22Rv1 (cell line): Measurements from ENCODE around the gene NNMT.

Experiments
- H3K27ac ChIP-seq: fragments of 450-650 bp; 2 replicates; pipeline ENCODE4 v1.5.1; 2017
- ZFX ChIP-seq: fragments of 450-650 bp; IDR thresholded peaks from 2 replicates; pipeline ENCODE4 v1.6.1; 2017; ENCODE audit warnings: antibody characterized with exemption, borderline replicate concordance
- TF ChIP-seq, protein P1 (sequence below): fragments of 450-650 bp; IDR thresholded peaks from 2 replicates; pipeline ENCODE4 v1.5.1; 2017; ENCODE audit warnings: mild to moderate bottlenecking

The NNMT gene

DNA sequence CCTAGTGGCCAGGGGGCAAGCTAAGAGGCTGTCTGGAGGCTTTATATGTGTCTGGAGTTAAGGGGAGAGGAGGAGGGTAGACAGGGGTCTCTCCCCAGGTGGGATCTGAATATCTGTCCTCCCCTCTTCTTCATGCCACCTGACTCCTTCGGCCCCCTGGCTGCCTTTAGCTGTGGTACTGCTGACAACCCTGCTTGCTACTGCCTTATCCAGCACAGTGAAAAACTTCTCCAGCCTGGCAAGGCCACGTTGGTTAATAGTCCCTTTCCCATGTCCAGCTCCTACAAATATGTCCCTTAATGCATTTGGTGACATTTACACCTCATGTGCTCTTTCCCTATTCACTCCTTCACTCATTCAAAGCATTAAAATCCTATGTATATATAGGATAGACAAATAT, 42.4 kb upstream of the NNMT start:
- TF ChIP-seq, protein P1, sequence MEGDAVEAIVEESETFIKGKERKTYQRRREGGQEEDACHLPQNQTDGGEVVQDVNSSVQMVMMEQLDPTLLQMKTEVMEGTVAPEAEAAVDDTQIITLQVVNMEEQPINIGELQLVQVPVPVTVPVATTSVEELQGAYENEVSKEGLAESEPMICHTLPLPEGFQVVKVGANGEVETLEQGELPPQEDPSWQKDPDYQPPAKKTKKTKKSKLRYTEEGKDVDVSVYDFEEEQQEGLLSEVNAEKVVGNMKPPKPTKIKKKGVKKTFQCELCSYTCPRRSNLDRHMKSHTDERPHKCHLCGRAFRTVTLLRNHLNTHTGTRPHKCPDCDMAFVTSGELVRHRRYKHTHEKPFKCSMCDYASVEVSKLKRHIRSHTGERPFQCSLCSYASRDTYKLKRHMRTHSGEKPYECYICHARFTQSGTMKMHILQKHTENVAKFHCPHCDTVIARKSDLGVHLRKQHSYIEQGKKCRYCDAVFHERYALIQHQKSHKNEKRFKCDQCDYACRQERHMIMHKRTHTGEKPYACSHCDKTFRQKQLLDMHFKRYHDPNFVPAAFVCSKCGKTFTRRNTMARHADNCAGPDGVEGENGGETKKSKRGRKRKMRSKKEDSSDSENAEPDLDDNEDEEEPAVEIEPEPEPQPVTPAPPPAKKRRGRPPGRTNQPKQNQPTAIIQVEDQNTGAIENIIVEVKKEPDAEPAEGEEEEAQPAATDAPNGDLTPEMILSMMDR: no peak
- no peak for TF ChIP-seq ZFX
- peak overlapping the region; percentile 20 for H3K27ac ChIP-seq

DNA sequence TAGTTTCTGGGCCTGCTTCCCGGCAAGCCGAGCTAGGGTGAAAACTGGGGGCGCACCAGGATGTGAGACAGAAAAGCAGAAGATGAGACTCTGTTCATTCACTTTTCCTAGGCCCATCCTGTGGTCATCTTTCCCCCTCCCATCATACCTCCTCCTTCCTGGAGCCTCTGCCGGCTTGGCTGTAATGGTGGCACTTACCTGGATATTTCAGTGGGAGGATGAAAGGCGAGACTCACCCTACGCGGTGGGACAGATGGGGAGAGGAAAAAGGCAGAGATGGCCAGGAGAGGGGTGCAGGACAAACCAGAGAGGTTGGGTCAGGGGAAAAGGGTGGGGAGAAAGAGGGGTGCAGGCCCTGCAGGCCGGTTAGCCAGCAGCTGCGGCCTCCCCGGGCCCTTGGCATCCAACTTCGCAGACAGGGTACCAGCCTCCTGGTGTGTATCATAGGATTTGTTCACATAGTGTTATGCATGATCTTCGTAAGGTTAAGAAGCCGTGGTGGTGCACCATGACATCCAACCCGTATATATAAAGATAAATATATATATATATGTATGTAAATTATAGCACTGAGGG, 41.5 kb upstream of the NNMT start:
- TF ChIP-seq, protein P1: no peak
- TF ChIP-seq ZFX: no peak
- peak overlapping the region; percentile 20; the same call in 1 of the 2 replicates for H3K27ac ChIP-seq

DNA sequence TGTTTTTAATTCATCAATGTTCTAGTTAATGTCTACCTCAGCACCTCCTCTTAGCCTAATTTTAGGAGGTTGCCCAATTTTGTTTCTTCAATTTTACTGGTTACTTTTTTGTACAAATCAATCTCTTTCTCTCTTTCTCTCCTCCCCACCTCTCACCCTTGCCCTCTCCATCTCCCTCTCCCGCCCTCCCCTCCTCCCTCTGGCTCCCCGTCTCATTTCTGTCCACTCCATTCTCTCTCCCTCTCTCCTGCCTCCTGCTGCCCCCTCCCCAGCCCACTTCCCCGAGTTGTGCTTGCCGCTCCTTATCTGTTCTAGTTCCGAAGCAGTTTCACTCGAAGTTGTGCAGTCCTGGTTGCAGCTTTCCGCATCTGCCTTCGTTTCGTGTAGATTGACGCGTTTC, 40.9 kb upstream of the NNMT start:
- TF ChIP-seq, protein P1: no peak
- TF ChIP-seq ZFX: no peak
- H3K27ac ChIP-seq: peak overlapping the region; percentile 53; the same call in 1 of the 2 replicates

DNA sequence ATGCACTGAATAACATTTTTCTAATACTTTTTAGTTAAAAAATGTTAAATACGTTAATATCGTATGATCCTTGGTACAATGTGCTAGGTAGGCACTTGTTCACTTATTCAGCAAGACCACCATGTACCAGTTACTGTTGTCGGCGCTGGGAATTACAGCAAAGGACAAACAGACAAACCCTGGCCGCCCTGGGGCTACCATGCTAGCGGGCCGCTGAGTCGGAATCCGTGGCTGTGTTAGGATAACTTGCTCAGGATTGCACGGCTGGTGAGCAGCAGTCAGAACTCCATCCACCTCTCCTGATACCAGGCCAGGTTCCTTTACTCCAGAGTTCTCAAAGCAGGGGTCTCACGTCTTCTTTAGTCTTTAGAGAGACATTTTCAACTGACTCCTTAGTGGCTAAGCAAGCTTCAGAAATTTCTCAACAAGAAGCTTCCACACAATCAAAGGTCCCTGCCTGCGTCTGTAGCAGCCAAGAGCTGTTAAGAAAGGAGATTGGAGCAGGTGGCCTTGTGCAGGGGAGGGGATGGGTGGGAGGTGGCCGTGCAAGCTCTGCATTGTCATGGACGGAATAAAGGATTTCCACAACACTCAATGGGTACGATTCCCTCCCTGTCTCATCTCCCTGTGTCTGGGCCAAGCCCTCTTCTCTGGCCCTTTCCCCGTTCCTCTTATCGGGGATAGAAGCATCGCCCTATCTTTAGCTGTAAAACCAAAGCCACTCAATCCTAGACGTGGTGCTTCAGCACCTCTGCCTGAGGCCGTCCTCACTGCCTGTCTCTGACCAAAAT, 39.8 kb upstream of the NNMT start:
- TF ChIP-seq, protein P1: no peak
- no peak for TF ChIP-seq ZFX
- peak overlapping the region; percentile 53; the same call in 1 of the 2 replicates for H3K27ac ChIP-seq

DNA sequence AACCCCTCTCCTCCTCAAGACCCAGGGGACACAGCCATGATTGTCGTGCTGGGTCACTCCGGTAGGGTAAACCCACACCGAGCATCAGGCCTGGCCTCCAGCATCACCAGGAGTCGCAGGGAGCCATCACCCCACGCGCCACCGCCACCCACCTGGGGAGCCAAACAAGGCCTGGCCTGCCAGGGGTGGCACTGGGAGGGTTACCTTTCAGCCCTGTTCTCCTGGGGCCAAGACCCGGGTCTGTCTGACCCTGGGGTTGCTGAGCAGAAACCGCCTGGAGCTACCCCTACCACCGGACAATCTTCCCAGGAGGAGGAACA, 39.3 kb upstream of the NNMT start:
- TF ChIP-seq, protein P1: no peak
- no peak for TF ChIP-seq ZFX
- peak overlapping the region; percentile 53 for H3K27ac ChIP-seq

DNA sequence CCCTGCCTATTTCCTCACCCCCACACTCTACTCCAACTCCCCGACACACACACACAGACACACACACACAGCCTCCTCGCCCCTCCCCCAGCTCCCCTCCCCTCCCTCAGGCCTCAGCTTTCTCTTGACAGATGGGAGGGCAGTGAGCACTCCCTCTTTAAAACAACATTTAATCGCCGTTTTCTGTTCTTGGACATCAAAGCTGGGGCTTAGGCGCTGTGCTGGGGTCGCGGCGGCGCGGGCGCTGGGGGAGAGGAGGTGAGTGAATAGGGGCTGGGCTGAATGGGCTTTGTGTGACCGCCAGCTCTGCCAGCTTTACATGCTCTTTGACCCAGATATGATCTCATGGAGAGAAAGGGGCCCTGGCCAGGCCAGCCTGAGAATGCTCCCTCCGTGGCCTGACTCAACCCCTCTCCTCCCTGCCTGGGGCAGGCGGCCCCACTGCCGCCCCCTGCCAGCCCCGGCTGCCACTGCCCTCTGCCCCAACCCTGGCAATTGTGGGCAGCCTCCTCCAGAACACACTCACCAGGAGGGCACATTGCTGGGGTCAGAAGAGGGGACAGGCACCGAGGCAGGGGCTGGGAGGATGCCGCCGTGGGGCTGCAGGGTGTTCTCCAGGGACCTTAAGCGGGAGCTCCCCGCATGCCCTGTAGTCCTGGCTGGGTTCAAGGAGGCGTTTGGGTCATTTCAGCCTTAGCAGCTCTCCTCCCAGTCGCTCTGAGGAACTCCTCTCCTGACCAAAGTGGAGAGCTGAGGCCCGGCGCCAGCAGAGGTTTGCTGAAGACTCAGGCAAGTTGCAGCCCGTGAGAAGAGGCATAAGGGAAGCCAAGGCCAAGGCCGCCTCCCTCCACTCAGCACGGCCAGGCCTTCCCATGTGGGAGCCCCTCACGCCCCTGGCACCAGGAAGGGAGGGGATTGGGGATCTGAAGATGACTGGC, 38.3 kb upstream of the NNMT start:
- H3K27ac ChIP-seq: peak overlapping the region; percentile 53
- TF ChIP-seq ZFX: no peak
- TF ChIP-seq, protein P1: peak; percentile 15; the same call in 1 of the 2 replicates
